Inferior parietal cortex (tissue), 1 donor: Measurements from ENCODE around the gene RCC2.
"Not testable (repeated sequence)": the region's sequence is repeated elsewhere in the genome, so short reads cannot be mapped to it uniquely, and the experiment has no call there.

Experiments used
- DNase-seq: peaks from one replicate; pipeline ENCODE4 v3.0.0-alpha.2; 2016; ENCODE audit errors: extremely low spot score

Gene RCC2

DNA sequence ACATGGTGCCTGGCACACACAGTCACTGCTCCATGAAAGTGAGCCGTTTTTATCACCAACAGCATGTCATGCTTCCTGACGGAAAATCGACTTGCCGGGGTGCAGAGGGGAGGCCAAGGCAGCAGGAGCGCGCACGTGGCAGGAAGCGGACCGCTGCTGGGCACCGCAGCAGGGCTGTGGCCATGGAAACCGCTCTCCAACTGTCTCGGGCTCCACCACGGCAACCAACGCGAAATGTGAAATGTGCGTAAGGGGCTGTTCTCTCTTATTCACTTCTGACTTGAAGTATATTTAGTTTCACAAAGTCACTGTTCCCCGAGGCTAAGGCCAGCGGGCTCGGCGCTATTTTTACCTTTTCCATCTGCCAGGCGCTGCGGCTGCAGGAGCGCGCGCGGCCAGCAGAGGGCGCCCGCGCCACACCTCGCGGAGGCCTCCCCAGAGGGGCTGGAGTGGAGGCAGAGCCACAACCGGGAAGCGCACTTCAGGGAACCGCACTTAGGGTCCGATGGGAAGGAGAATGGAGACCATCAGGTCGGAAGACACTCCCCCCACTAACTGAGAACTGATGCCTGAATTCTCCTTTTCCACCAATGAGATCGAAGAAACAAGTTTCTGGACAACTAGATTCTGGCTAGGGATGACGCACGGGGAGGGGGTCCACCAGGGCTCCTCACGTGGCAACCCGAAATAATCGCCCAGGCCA is 19.7 kb downstream of the RCC2 start:
- peak; percentile 76 for DNase-seq

DNA sequence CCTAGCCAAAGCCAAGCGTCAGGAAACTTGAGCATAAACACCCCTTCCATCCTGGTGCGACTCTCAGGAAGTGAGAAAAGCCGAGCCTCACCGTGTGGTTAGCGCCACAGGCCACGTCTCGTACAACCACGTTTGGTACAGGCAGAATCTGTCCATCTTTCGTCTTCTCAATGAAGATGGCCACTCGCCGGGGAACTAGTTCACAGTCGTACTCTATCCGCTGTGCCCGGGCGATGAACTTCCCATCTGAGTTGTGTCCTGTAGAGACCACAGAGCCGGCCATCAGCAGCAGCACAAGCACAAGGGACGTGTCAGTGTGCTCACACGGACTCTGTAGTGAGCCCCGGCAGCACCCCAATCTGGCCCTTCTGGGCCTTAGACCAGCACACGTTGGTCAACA is 23.1 kb downstream of the RCC2 start:
- DNase-seq = no peak

DNA sequence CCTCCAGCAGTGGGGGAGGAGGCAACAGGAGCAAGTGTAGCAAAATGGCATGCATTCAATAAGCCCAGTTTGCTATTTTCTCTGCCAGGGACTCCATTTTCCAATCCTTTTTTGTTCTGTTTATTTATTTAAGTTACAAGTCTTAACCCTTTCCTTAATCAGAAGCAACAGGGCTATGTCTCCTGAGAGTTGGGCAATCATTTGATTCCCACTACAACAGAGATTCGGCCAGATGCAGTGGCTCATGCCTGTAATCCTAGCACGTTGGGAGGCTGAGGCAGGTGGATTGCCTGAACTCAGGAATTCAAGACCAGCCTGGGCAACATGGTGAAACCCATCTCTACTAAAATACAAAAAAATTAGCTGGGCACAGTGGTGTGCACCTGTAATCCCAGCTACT is 25.5 kb downstream of the RCC2 start:
- no peak for DNase-seq

DNA sequence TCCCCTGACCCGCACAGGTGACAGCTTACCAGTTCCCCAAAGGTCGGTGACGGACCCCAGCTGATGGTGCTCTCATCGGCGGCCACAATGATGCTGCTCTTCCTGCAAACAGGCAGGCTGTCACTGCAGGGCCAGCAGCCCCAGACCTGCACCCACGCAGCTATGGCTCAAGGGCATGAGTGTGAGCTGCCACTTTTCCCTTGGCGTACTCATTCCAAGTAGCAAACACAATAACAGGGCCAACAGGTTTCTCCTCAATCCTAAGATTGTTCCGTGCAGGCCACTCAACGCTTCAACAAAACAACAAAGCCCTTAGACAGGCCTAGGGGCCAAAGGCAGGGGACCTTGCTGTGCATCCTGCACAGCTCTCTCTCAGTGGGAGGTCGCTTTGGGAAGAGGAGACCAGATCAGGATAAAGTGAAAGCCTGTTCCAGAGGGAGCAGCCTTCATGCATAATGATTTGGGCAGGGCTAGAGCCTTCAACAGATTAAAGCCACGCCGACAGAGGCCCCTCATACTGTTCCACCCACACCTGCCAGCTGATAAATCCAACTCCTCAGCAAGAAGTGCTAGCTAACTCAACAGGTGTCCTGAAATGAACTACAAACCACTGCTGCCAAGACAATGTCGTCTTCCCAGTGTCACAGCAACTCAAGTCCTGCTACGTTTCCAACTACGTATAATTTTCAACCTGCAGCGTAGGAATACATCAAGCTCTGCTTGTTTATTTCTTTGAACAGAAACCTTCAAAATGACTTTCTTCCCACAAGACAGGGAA is 27.2 kb downstream of the RCC2 start:
- no peak for DNase-seq

DNA sequence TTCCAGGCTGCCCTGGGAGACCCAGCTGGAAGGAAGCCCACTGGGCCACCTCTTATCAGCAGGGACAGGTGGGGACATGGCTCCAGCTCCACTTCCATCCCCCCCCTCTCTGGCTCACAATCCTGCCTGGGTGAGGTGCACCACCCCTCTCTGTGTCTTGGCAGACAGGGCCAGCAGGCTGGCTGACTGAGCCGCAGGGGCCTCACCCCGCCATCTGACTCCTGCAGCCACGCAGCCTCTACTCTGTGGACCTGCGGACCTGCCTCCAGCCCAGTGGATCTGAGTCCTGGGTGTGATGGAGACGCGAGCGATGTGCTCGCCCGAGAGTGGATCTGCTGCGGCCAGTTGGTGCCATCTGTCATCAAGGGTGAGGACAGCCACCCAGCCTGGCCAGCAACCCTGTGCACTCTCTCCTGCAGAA is 30.1 kb downstream of the RCC2 start:
- no peak for DNase-seq

DNA sequence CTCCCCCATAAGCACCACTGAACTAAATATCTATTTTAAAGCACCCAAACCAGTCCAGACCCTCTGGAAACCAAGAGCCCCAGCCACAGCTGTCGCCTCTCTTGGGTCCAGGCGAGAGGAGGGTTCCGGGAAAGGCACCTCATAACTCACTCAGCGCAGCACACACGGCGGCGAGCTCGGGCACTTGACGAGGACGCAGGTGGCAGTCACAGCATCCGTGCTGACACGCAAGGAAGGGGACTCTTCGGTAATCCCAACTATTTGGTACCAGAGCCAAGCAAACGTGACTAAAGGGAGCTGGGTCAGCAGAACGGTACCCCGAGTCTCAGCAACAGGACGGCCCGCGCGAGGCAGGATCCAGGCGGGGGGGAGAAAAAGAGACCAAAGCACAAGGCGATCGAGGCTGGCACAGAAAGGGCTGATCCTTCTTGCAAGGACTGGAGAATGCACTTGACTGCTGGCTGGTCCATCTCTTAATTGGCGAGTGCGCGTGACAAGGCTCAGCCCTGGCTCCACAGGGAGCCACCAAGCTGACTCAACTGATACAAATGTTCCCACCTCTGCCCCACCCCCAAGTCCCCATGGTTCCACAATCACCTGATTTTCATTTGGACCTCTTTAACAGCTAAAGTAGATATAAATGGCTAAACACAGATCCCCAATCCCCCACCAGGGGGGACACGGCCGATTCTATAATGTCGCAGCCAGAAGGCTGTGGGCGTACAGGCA is 31.5 kb downstream of the RCC2 start:
- DNase-seq = not testable (repeated sequence)

DNA sequence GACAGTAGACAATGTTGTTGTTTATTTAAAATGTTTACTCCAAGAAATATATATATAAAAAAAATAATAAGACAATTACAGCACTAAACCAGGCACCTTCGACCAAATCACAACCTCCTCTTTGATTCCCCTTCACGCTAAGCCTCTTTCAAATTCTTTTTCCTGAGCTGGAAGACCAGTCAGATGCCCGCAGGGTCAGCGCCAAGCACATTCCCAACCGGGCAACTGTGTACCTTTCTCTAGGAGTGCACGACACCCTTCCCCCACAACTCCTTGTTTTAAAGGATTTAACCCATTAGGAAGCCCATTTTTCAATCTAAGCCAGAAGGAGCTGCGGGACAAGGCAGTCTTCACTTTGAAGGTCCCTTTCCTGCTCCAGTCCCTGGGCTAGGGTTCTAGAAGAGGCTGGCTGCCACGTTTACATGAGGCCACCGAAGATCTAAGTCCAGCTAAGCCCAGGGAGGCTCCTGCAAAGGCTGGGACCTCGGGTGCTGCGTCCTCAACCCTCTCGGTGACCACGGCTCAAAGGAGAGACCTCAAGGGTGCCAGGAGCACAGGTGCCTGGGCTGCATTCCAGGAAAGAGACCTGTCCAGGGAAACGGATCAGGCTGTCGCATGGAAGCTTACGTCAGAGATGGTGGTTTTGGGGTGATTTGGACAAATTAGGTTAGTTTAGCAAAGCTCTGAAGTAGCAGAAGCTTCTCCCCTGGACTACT is 32.6 kb downstream of the RCC2 start:
- DNase-seq = not testable (repeated sequence)

DNA sequence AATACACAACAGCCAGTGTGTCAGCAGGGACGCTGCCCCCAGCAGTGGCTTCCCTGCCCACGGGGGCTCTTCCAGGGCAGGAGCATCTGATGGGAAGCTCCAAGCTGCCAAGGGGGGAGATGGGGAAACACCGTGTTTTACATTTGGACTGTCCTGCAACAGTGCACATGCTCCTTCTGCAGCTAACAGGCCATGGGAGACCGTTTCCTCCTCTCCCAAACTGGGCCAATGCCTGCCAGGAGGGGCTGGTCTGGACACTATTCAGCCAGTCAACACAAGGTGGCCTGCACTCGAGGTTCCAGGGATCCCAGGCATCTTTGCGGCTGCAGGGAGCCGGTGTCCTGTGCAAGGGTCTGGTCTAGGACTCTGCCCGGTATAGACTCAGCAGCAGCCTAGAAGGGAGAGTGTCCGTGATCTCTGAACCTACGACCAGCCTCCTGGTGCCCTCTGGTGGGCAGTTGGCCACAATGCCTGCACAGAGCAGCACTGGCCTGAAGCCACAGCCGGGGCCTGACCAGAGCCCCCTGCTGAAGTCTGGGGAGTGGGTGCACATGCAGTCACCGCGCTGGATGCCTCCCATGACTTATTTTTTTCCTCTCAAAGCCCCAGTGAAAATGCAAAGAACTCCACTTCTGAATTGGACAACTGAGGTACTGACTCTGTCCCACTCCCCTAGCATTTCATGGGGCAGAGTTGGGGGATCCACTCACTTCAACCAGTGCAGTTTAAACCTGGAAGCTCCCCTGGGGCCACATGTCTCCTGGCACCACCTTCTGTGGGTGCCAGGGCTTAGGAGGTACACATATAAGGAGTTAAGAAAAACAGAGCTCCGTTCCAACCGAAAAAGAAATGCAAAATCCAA is 33.3 kb downstream of the RCC2 start:
- peak; percentile 58 for DNase-seq

DNA sequence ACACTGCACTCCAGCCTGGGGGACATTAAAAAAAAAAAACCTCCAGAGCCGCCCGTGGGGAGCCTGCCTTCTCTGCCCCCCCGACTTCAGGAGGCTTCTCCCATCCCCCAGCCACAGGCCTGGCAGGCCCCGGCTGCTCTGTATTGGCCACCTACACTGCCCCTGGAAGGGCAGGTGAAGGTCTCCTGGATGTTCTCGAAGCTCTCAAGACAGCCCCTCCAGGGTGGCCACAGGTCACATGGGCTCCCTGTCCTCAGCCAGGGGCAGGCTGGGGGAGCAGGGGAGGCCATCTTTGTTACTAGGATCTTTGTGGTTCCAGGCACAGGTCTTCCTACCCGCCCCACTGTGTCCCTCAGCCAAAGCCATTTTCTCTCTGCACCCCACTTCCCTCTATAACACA is 34.7 kb downstream of the RCC2 start:
- DNase-seq = no peak

DNA sequence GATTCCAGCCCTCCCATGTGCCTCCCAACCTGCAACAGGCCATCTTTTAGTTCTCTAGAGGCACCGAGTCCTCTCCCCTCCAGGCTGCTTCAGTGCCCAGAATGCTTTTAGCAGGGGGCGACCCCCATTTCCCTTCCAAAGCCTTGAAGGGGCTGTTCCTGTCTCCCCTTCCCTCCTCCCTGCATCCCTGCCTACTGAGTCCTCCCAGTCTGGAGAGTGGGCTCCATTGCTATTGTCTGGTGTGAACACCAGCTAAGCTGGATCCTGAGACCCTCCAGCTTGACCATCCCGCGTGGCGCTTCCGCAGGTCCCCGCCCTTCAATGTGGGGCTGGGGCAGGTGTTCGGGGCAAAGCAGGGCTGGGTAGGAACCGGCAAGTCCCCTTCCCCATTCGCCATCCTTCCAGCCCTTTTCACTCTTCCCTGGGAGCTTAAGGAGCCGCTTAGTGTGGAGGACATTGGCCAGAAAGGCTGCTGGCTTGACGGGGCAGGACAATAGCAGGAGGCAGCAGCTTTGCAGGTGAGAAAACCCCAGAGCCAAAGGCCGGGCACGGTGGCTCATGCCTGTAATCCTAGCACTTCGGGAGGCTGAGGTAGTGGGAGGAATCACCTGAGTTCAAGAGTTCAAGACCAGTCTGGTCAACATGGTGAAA is 35.3 kb downstream of the RCC2 start:
- no peak for DNase-seq

DNA sequence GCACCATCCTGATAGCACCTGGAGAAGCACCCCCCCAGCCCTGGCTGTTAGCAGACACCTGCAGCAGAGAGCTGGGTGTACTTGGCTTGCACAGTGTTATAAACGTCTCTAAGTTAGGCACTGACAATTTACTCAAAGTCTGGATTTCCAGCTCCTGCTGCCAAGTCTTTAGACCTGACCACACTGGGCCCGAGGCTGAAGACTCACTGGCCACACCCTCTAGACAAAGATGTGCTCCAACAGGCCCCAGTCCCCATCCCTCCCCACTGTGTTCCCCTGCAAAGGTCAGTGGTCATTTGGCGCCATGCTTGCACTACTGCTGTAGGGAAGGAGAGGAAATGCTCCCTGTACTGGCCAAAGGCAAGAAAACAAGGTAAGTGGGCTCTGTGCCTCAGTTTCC is 36.4 kb downstream of the RCC2 start:
- DNase-seq = no peak

DNA sequence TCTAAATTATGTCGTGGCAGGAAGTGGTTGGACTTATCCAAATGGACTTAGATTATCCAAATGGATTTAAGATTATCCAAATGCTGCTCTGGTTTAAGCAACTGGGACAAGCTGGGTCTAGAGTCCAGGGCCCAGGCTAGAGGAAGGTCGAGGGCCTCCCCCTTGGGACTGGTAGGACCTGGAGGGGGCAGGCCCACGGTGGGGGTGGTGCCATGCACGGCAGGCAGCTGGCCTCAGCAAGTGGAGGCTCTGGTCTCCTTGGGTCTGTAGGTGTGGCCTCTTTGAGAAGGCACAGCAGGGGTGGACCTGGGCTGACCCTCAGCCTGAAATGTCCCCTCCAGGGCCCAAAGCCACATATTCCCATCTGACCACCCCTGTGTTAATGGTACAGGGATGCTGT is 37.6 kb downstream of the RCC2 start:
- no peak for DNase-seq

DNA sequence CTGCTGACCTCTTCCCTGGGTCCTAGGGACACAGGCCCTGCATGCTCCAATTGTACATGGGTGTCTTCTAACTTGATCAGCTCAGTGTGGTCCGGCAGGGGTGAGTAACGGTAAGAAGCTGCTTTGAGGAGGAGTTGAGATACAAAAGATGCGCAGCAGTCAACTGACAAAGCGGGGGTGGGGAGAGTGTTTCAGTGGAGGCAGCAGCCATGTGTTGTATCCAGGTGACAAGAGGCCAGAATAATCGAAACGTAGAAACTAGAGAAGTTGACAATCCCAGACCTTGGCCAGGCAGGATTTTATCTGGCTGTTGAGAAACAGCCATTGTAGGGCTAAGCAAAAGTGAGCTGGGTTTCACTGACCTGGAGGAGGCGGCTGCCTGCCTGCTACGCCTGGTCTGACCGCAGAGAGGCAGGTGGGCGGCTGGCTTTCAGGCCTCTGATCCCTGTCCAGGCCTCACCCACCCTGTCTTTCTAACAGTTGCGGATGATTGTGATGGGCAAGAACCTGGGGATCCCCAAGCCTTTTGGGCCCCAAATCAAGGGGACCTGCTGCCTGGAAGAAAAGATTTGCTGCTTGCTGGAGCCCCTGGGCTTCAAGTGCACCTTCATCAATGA is 38.6 kb downstream of the RCC2 start:
- no peak for DNase-seq

DNA sequence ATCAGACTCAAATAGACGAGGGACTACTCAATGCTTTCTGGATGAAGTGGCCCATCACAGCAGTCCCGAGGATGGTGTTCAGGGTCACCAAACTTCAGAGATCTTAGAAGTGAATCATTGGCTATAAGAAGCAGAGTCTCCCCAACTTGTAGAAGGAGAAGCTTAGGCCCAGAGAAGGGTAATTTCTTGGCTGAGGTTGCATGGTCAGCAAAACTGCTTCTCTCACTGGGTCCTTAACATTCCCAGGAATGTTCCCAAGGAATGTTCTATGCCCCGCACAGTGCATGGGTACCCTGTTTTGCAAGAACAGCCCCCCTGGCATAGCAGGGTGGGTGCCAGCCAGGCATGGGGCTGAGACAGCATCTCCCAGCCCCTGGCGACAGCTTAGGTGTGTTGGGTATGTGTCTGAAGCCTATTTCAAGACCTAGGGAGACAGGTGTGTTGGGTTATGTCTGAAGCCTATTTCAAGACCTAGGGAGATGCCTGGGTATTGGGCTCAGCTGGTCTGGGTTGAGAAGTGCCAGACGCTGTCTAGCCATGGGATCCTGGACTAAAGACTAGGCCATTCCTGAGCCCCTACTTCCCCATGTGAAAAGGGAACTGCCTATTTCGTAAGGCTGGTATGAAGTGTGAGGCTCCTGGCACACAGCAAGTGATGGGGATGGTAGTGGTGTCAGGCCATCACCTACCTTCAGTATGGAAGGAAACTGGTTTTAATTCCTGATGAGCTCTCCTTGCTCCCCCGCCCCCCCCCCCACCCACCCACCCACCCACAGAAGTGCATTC is 41.4 kb downstream of the RCC2 start:
- no peak for DNase-seq

DNA sequence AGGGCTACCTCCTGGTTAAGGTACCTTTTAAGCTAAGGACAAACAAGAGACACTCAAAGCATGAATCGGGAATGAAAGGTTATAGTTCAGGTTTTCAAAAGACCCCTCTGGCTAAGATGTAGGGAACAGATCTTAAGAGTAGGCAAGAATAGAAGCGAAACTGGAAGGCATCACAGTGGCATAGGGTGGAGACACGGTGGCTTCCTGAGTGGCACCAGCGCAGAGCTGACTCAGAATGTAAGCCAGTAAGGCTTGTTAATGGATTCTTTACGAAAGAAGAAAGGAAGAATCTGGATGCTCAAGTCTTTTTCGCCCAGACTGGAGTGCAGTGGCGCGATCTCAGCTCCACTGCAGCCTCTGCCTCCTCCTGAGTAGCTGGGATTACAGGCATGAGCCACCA is 46.2 kb downstream of the RCC2 start:
- no peak for DNase-seq

DNA sequence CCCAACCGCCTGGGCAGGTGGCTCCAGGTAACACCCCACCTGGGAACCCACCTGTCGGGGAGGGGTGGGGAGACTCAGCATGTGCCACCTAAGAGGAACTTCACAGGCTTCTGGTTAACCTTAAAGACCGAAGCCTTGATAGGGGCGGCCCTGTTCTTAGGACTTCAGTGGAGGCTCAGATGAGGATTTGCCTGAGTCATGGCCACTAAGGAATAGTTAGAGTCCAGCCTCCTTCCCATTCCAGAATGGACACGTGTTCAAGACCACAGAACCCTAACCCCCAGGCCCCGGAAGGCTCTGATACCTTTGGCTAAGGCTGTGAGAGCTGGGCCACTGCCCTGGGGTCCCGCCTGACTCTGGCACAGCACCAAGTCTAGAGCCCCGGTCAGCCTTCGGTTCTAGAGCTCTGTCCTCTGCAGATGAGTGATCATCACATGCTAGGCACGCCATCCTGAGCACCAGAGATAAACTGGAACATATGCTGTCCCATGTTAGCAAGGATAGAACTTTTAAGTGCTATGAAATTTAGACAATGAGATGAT is 47.2 kb downstream of the RCC2 start:
- DNase-seq = no peak

DNA sequence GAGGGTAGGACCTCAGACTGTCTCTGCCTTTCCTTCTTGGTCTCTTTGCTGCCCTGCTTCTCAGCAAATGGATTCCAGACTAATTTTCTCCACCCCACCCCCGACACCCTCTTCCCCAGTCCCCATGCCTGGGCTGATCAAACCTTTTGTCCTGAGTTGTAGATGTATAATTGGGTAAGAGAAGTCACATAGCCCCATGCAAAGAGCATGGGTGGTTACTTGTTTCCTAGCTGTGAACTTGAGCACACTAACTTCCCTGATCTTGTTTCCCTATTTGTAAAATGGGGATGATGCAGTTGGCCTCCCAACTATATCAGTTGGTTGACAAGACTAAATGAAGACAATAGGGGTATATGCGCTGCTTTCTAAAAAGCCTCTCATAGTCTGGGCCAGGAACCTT is 58.3 kb downstream of the RCC2 start:
- no peak for DNase-seq

DNA sequence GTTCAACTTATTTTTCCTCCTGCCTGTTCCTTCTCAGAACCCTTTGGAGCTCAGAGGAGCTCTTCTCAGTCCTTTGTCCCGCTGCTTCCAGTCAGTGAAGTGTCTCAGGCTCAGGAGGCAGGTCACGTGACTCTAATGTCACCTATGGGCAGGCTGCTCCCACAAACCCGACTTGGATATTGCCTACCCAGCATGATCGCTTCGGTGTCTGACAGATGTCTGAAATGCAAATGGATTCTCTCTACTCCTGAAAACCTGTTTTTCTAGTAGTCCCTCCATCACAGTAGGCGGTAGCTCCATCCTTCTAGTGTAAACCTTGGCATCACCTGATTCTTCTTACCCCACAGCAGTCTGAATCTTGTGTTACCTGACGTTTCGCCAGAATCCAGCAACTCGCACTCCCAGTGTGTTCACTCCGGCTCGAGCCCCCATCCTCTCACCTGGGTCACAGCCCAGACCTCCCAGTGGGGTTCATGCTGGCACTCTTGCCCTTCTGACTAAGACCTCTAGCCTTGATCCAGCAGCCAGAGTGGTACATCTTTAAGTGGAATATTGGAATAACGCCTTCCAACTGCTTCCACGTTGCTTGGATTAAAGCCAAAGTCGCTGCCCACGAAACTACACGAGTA is 62.0 kb downstream of the RCC2 start:
- no peak for DNase-seq

DNA sequence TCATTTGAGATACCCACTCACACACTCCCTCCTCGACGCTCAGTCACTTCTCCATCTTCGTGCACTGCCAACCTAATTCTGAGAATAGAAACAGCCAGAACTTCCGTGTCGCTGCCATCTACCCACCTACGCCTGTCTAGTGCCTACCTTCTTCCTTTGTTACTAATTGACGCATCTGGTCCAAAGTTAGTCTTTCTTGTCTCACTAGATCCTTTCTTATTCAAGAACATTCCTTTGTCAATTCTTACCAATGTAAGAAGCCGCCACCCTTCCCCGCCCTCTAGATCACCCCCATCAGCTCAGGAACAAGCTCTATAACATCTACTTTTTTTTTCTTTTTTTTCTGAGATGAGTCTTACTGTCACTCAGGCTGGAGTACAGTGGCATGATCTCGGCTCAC is 63.8 kb downstream of the RCC2 start:
- no peak for DNase-seq
